ENCODE measurements around the gene FXYD2.

The FXYD2 gene

DNA sequence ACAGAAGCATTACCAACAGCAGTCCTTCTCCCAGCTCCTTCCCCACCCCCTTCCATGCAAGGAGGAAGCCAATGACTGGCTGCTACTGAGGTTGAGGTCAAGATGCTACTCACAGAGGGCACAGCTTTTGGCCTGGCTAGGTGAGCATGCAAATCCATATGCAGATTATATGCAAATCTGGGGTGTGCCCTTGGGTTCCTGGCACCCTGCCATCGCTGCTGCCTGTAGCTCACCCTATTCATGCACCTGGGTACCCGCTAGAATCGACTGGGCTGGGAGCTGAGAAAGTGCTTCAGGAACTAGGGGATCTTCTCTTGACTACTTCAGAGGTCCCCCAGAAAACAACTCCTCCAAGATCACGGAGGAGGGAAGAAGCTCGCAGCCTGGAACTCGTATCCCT, 31.6 kb downstream of the FXYD2 start:
- H2BK5ac ChIP-seq (ENCODE audit: low read length): peak overlapping the region; percentile 12
- H3K36me3 ChIP-seq (replicated peaks in 1 of 2; ENCODE audit: control insufficient read depth in 2 of 2, insufficient read depth in 2 of 2, low read length in 2 of 2): no peaks in the 10 kb centered on the region
- no peak overlapping the region for H3K4me3 ChIP-seq (ENCODE audit: low read length in 2 of 2)
- no peak overlapping the region for H3K14ac ChIP-seq (ENCODE audit: low read length)
- H3K27me3 ChIP-seq (ENCODE audit: control insufficient read depth in 3 of 3, insufficient read depth in 3 of 3, low read depth in 1 of 3, low read length in 3 of 3): peaks cover 24 to 78% (median 59%) of the 10 kb centered on the region in 3 experiments
- H3K9ac ChIP-seq (ENCODE audit: low read depth, low read length, poor library complexity): no peak overlapping the region
- peaks cover 2% of the 10 kb centered on the region for H3K79me1 ChIP-seq (ENCODE audit: low read depth, low read length)
- H3K18ac ChIP-seq (ENCODE audit: low read length): no peak overlapping the region
- peak overlapping the region; percentile 14 for H2AK5ac ChIP-seq (ENCODE audit: low read depth, low read length)
- no peak overlapping the region for H2BK12ac ChIP-seq (ENCODE audit: low read length)
- H3K23ac ChIP-seq (ENCODE audit: low read depth, low read length, poor library complexity): no peak overlapping the region
- H4K91ac ChIP-seq (ENCODE audit: low read depth, low read length, poor library complexity): no peak overlapping the region
- H3K9me3 ChIP-seq (replicated peaks in 1 of 2; ENCODE audit: control insufficient read depth in 2 of 2, insufficient read depth in 1 of 2, low read depth in 1 of 2, low read length in 2 of 2): peaks cover 0 to 2% of the 10 kb centered on the region in 2 donors
- no peak overlapping the region for H4K8ac ChIP-seq (ENCODE audit: low read depth, low read length)
- peaks cover 0 to 9% of the 10 kb centered on the region in 2 donors for H3K4me1 ChIP-seq (ENCODE audit: control insufficient read depth in 2 of 2, insufficient read depth in 1 of 2, low read depth in 1 of 2, low read length in 2 of 2)
- H2BK15ac ChIP-seq (ENCODE audit: low read length): no peak overlapping the region
- H3K27ac ChIP-seq (replicated peaks; ENCODE audit: low read length): no peak overlapping the region
- DNase-seq (ENCODE audit: low spot score): no peak
- H3K4me2 ChIP-seq (ENCODE audit: insufficient read depth, low read length, poor library complexity, severe bottlenecking): no peak overlapping the region
- H3K4ac ChIP-seq (ENCODE audit: low read length): no peak overlapping the region
- no peak overlapping the region for H2BK120ac ChIP-seq (ENCODE audit: low read depth, low read length)
- WGBS, 2 donors (ENCODE audit: extremely low coverage in 2 of 2, insufficient read length in 2 of 2, insufficient replicate concordance in 1 of 2): no CpG with 5 or more reads among the region's 6 CpGs
- H2AFZ ChIP-seq (ENCODE audit: low read length): no peak overlapping the region

DNA sequence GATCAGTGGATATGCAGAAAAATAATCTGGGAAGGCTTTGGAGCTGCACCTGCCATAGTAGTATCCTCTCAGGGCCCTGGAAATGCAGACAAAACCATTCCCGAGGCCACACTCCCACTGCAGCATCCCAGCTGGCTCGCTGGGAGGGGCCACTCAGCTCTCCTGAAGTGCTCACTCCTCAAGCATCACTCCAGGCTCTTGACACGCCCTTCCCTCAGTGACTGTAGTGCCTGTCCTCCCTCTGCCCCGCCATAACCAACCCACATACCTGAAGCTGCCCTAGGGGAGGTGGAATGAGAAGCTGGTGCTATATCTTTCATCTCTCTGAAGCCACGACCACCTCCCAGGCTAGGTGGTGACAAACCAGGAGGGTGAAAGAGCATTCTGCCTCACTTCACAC, 32.3 kb downstream of the FXYD2 start:
- no peak overlapping the region for H3K14ac ChIP-seq (ENCODE audit: low read length)
- peak overlapping the region; percentile 12 for H2BK5ac ChIP-seq (ENCODE audit: low read length)
- DNase-seq (ENCODE audit: low spot score): no peak
- peaks cover 0 to 2% of the 10 kb centered on the region in 2 donors for H3K9me3 ChIP-seq (replicated peaks in 1 of 2; ENCODE audit: control insufficient read depth in 2 of 2, insufficient read depth in 1 of 2, low read depth in 1 of 2, low read length in 2 of 2)
- H3K4me3 ChIP-seq (ENCODE audit: low read length in 2 of 2): no peak overlapping the region
- H4K8ac ChIP-seq (ENCODE audit: low read depth, low read length): no peak overlapping the region
- H3K27ac ChIP-seq (replicated peaks; ENCODE audit: low read length): no peak overlapping the region
- no peak overlapping the region for H3K9ac ChIP-seq (ENCODE audit: low read depth, low read length, poor library complexity)
- H3K18ac ChIP-seq (ENCODE audit: low read length): no peak overlapping the region
- H3K36me3 ChIP-seq (replicated peaks in 1 of 2; ENCODE audit: control insufficient read depth in 2 of 2, insufficient read depth in 2 of 2, low read length in 2 of 2): no peaks in the 10 kb centered on the region
- WGBS, 2 donors (ENCODE audit: extremely low coverage in 2 of 2, insufficient read length in 2 of 2, insufficient replicate concordance in 1 of 2): no CpG with 5 or more reads among the region's 5 CpGs
- no peak overlapping the region for H2AK5ac ChIP-seq (ENCODE audit: low read depth, low read length)
- H3K4ac ChIP-seq (ENCODE audit: low read length): no peak overlapping the region
- peaks cover 0 to 9% of the 10 kb centered on the region in 2 donors for H3K4me1 ChIP-seq (ENCODE audit: control insufficient read depth in 2 of 2, insufficient read depth in 1 of 2, low read depth in 1 of 2, low read length in 2 of 2)
- no peak overlapping the region for H2BK120ac ChIP-seq (ENCODE audit: low read depth, low read length)
- no peak overlapping the region for H2AFZ ChIP-seq (ENCODE audit: low read length)
- no peak overlapping the region for H4K91ac ChIP-seq (ENCODE audit: low read depth, low read length, poor library complexity)
- H3K4me2 ChIP-seq (ENCODE audit: insufficient read depth, low read length, poor library complexity, severe bottlenecking): no peak overlapping the region
- H2BK12ac ChIP-seq (ENCODE audit: low read length): no peak overlapping the region
- H2BK15ac ChIP-seq (ENCODE audit: low read length): peak overlapping the region; percentile 59
- H3K23ac ChIP-seq (ENCODE audit: low read depth, low read length, poor library complexity): no peak overlapping the region
- peaks cover 23 to 77% (median 51%) of the 10 kb centered on the region in 3 experiments for H3K27me3 ChIP-seq (ENCODE audit: control insufficient read depth in 3 of 3, insufficient read depth in 3 of 3, low read depth in 1 of 3, low read length in 3 of 3)
- peaks cover 2% of the 10 kb centered on the region for H3K79me1 ChIP-seq (ENCODE audit: low read depth, low read length)

DNA sequence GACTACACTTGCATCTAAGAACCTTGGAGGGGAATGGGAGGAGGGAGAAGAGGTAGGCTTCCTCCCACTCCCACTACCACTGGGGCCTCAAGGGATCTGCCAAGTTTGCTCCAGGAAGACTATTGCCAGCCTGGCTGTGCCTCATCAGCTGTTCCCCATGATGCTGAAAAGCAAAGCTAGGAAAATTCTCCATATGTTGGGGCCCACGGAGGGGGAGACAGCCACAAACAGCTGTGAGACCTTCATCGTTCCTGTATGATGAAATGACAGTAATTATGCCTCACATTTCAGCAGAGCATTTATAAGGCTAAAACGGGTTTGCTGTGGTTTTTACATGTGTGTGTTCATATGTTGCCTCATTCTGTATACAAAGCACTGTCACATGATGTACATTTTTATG, 34.3 kb downstream of the FXYD2 start:
- Histone ChIP-seq H2BK5ac (ENCODE audit: low read length) (no peak overlapping the region), H4K91ac (ENCODE audit: low read depth, low read length, poor library complexity) (no peak overlapping the region), H4K8ac (ENCODE audit: low read depth, low read length) (no peak overlapping the region), H3K4me1 (ENCODE audit: control insufficient read depth in 2 of 2, insufficient read depth in 1 of 2, low read depth in 1 of 2, low read length in 2 of 2) (peaks cover 0 to 5% of the 10 kb centered on the region in 2 donors), H3K18ac (ENCODE audit: low read length) (no peak overlapping the region), H3K4me3 (ENCODE audit: low read length in 2 of 2) (no peak overlapping the region), H2BK120ac (ENCODE audit: low read depth, low read length) (no peak overlapping the region), H2AK5ac (ENCODE audit: low read depth, low read length) (no peak overlapping the region), H3K27ac (replicated peaks; ENCODE audit: low read length) (no peak overlapping the region), H3K9me3 (replicated peaks in 1 of 2; ENCODE audit: control insufficient read depth in 2 of 2, insufficient read depth in 1 of 2, low read depth in 1 of 2, low read length in 2 of 2) (peaks cover 0 to 2% of the 10 kb centered on the region in 2 donors), H3K14ac (ENCODE audit: low read length) (no peak overlapping the region), H3K79me1 (ENCODE audit: low read depth, low read length) (no peaks in the 10 kb centered on the region), H3K23ac (ENCODE audit: low read depth, low read length, poor library complexity) (no peak overlapping the region), H2BK12ac (ENCODE audit: low read length) (no peak overlapping the region), H2BK15ac (ENCODE audit: low read length) (no peak overlapping the region), H3K9ac (ENCODE audit: low read depth, low read length, poor library complexity) (no peak overlapping the region), H3K36me3 (replicated peaks in 1 of 2; ENCODE audit: control insufficient read depth in 2 of 2, insufficient read depth in 2 of 2, low read length in 2 of 2) (no peaks in the 10 kb centered on the region), H2AFZ (ENCODE audit: low read length) (no peak overlapping the region), H3K4me2 (ENCODE audit: insufficient read depth, low read length, poor library complexity, severe bottlenecking) (no peak overlapping the region), H3K27me3 (ENCODE audit: control insufficient read depth in 3 of 3, insufficient read depth in 3 of 3, low read depth in 1 of 3, low read length in 3 of 3) (peaks cover 8 to 68% (median 31%) of the 10 kb centered on the region in 3 experiments), H3K4ac (ENCODE audit: low read length) (no peak overlapping the region)
- no CpG with 5 or more reads among the region's 3 CpGs for WGBS, 2 donors (ENCODE audit: extremely low coverage in 2 of 2, insufficient read length in 2 of 2, insufficient replicate concordance in 1 of 2)
- no peak for DNase-seq (ENCODE audit: low spot score)

DNA sequence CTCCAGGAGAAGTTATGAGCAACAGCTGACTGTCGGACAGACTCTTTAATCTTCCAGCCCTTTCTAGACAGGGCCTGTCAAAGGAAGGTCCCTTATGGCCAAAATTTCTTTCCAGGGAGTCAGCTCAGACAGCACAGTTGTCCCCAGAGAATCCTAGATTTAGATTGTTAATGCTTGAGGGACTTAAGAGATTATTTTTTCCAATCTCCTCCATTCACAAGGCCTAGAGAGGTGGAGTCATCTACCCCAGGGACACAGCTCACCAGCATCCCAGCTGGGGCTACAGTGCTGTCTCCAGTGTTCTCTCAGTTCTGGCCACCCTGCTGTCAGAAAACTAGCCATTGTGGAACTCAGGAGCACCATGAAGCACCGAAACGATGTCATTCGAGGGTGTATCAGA, 35.3 kb downstream of the FXYD2 start:
- Histone ChIP-seq H3K14ac (ENCODE audit: low read length) (no peak overlapping the region), H3K79me1 (ENCODE audit: low read depth, low read length) (no peaks in the 10 kb centered on the region), H3K18ac (ENCODE audit: low read length) (no peak overlapping the region), H3K27me3 (ENCODE audit: control insufficient read depth in 3 of 3, insufficient read depth in 3 of 3, low read depth in 1 of 3, low read length in 3 of 3) (peaks cover 3 to 67% (median 23%) of the 10 kb centered on the region in 3 experiments), H2BK12ac (ENCODE audit: low read length) (no peak overlapping the region), H3K23ac (ENCODE audit: low read depth, low read length, poor library complexity) (no peak overlapping the region), H2BK120ac (ENCODE audit: low read depth, low read length) (no peak overlapping the region), H2BK5ac (ENCODE audit: low read length) (no peak overlapping the region), H3K36me3 (replicated peaks in 1 of 2; ENCODE audit: control insufficient read depth in 2 of 2, insufficient read depth in 2 of 2, low read length in 2 of 2) (no peaks in the 10 kb centered on the region), H2AK5ac (ENCODE audit: low read depth, low read length) (no peak overlapping the region), H3K4ac (ENCODE audit: low read length) (no peak overlapping the region), H3K9ac (ENCODE audit: low read depth, low read length, poor library complexity) (no peak overlapping the region), H3K27ac (replicated peaks; ENCODE audit: low read length) (no peak overlapping the region), H3K4me3 (ENCODE audit: low read length in 2 of 2) (no peak overlapping the region), H3K4me1 (ENCODE audit: control insufficient read depth in 2 of 2, insufficient read depth in 1 of 2, low read depth in 1 of 2, low read length in 2 of 2) (peaks cover 0 to 5% of the 10 kb centered on the region in 2 donors), H3K9me3 (replicated peaks in 1 of 2; ENCODE audit: control insufficient read depth in 2 of 2, insufficient read depth in 1 of 2, low read depth in 1 of 2, low read length in 2 of 2) (peaks cover 0 to 2% of the 10 kb centered on the region in 2 donors), H4K8ac (ENCODE audit: low read depth, low read length) (no peak overlapping the region), H2AFZ (ENCODE audit: low read length) (no peak overlapping the region), H2BK15ac (ENCODE audit: low read length) (no peak overlapping the region), H4K91ac (ENCODE audit: low read depth, low read length, poor library complexity) (no peak overlapping the region), H3K4me2 (ENCODE audit: insufficient read depth, low read length, poor library complexity, severe bottlenecking) (no peak overlapping the region)
- WGBS, 2 donors (ENCODE audit: extremely low coverage in 2 of 2, insufficient read length in 2 of 2, insufficient replicate concordance in 1 of 2): no CpG with 5 or more reads among the region's 4 CpGs
- DNase-seq (ENCODE audit: low spot score): no peak
